Activated CD4-positive, alpha-beta T cell treated with anti-CD3 and anti-CD28 coated beads, Interleukin-2, amount 50 U/mL, for 48 hours (primary cell): ENCODE results near the gene ZCCHC17.

Experiments
- DNase-seq, 2 experiments: peaks; one replicate each; pipeline ENCODE4 v3.0.0-alpha.2; 2020

The ZCCHC17 gene

DNA sequence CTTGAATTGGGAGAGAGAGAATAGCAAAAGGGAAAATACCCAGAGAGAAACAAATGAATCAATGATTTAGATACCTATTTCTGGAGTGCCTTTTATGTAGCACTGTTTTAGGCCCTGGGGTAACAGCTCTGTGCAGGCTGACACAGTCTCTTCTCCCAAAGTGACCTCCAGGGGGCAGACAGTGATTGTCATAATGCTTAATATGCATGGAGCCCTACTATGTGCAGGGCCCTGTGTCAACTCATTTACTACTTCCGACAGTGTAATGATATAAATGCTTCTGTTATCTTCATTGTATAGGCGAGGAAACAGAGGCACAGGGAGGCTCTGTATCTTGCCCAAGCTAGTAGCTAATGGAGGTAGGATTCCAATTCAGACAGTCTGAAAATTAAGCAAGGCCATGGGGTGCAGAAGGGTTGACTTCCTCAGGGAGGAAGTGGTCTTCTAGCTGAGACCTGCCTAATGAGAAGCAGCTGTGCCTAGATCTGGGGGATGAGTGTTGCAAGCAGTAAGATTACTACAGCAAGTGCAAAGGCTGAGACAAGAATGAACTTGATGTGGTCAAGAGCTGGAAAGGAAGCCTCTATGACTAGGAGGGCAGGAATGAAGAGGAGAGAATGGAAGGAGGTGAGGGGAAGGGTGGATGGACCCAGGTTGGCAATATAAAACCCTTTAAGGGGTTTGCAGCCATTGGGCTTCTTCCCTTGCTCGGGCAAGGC is 100.0 kb downstream of the ZCCHC17 start:
- DNase-seq = no peak

DNA sequence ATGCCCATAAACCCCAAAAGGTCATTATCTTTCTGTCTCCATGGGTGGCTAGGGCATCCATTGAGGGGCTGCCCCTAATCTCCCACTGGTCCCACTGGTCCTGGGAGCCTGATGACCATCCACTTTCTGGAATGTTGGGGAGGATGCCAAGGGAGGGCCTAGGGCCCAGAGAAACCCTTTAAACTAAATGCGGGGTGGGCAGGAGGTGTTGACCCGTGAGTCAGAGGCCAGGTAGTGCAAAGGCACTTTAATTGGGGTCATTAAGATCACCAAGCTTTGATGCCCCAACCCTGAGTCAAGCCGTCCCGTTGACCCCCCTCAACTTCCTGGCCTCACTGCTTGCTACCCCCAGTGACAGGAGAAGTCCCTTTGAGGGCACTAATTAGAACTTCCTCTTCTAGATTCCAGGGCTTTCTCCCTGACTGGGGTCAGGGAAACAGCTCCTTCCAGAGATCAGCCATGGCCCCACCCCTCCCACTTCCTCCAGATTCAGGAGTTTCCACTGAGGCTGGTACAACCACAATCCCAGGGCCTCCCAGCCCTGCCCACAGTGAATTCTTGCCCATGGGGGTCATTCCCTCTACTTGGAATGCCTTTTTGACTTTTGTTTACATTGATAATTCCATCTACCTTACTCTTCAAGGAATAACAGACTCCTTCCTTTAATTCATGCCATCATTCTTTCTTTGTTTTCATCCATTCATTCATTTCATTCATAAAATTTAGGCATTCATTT is 100.7 kb downstream of the ZCCHC17 start:
- DNase-seq = no peak

DNA sequence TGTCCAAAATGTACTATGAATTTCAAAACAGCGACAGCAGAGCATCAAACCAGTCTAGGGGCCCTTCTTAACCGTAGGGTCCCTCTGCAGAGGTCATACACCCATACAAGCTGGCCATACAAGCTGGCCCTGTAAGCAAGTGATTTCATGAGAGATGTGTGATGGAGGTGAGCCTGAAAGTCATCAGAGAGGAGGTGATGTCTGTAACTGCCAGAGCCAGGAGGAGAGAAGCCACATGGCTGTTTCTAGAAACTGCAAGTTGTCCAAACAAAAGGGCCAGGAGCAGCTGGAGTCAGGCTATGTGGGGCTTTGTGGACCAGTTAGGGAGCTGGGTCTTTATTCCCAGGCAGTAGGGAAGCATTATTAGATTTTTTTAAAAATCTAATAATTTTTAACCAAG is 101.4 kb downstream of the ZCCHC17 start:
- DNase-seq = no peak

- no peak for DNase-seq
These were observed 103.1 kb downstream of the ZCCHC17 start for GRCh38 chr1:31399976-31400375.

GRCh38 chr1:31400393-31400792 is 103.6 kb downstream of the ZCCHC17 start:
- DNase-seq = no peak

GRCh38 chr1:31401241-31401640 is 104.4 kb downstream of the ZCCHC17 start:
- no peak for DNase-seq

- no peak for DNase-seq
These were observed 108.9 kb downstream of the ZCCHC17 start for GRCh38 chr1:31405578-31406245.

GRCh38 chr1:31407029-31407626 is 110.3 kb downstream of the ZCCHC17 start:
- DNase-seq = no peak

DNA sequence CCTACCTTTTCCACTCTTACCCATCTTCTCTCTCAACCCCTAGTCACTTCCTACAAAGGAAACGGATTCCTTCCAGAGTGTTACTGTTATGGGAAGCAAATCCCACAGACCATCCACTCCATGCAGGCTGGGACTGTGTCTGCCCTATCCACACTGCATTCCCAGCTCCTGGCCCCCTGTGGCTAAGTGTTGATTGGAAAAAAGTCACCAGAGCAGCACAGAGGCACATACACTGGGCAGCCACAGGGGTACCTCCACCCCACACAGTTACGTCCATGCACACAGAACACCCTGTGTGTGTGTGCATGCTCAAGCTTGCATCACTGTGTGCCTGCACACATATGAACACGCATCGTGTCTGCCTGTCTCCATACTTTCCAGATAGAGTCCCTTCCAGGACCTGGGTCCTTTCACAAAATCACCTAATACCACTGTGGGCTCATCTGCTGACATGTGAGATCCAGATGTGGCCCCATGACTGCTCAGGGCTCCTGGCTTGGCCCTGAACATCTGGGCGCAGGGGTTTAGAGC is 112.0 kb downstream of the ZCCHC17 start:
- no peak for DNase-seq

GRCh38 chr1:31409946-31410858 is 113.4 kb downstream of the ZCCHC17 start:
- DNase-seq = no peak

DNA sequence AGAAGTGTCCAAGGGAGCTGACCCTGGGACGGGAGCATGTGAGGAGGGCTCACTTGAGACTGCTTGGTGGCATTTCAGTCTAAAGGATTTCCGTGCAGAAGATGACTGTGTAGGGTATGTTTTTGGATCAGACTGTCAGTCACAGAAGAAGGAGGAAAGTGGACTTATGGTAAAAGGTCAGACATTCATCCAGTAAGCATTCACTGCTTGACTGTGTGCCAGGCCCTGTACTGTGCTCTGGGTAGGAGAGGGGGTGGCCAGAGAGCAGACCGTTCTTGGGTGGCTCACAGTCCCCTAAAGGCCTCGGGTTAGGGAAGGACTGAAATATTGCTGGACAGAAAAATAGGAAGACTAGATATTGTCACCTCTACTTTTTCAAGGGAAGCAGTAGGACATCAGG is 114.0 kb downstream of the ZCCHC17 start:
- no peak for DNase-seq

GRCh38 chr1:31412205-31412604 is 115.4 kb downstream of the ZCCHC17 start:
- DNase-seq = no peak

DNA sequence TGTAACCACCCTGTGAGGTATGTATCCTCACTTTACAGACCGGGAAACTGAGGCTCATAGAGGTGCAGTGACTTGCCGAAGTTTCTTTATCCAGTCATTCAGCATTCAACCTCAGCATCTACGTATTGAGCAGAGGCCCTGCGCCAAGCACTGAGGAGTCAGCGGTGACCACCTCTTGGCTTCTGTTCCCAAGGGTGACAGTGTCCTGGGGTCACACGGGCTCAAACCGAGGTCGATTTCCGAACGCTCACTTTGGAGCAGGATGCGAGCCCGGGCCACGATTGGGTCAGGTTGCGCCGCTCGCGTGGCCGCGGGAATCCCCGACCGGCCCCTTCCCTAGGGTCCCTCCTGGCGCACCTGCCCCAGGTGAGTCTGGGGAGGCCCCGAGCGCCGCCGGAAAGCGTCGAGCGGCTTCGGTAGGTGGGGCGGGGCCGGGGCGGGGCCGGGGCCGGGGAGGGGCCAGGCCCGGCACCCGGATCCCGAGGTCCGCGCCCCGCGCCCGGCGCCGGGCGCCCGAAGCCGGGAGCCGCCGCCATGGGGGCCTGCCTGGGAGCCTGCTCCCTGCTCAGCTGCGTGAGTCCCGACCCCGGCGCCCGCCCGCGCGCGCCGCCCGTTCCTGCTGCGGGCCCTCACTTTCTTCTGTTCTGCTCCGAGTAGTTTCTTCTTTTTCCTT is 116.0 kb downstream of the ZCCHC17 start, which contains the start of gene SERINC2:
SERINC2 (plus strand) TSS at position 482 of the 673 bp plus-strand sequence; CDS start at position 535, 53 bp downstream.
- DNase-seq = peak; percentile 8 to 15

DNA sequence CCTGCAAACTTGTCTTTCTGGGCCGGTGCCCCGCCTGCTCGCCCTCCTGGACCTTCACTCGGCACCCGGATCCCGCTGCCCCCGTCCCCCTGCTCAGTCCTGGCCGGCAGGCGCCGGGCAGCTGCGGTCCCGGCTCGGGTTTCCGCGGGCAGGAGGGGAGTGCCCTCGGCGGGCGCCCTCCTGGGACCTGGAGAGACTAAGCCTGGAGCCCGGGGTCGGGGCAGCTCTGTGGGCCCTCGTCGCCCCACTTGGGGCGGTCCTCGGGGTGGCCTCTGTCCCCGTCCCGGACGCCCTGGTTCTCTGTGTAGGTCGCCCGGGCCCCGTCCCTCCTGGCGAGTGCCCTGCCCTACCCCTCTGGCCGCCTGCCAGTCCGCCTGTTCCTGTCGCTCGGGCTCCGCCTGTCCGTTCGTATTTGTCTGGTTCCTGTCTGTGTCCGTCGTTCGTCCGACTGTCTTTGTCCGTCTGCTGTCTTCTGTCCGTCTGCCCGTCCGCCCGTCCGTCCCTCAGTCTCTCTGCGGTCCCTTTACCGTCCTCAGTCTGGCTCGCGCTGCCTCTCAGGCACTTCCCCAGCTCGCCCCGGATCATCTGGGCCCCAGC is 116.7 kb downstream of the ZCCHC17 start:
- DNase-seq = peak; percentile 22 to 32
